GM15510 (cell line): ENCODE data around the gene CNGA3.

Experiments
- POLR2A ChIP-seq: IDR thresholded peaks from 3 replicates; pipeline ENCODE4 v1.6.1; 2011; ENCODE audit warnings: borderline replicate concordance; ENCODE audit not compliant: insufficient read length; ENCODE audit errors: extremely low read depth

Gene CNGA3

DNA sequence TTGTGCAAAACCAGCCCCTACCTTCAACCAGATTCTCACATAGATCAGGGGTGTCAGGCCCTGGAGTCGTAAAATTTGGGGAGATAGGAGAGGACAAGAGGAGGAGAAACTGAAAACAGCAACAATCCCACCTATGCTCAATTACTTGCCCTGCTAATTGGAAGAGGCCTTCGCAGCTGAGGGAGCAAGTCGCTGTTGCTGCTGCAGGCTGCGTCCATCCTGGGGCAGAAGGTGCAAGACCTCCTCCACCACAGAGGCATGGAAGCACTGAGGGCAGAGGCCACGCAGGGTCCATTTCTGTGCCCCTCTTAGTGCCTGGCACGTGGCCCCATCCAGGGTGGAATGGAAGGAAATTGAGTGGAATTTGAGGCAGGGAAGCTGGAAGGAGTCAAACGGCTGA lies 36.5 kb downstream of the CNGA3 start:
- no peak for TF ChIP-seq POLR2A

GRCh38 chr2:98383166-98383565 lies 36.9 kb downstream of the CNGA3 start:
- no peak for TF ChIP-seq POLR2A

DNA sequence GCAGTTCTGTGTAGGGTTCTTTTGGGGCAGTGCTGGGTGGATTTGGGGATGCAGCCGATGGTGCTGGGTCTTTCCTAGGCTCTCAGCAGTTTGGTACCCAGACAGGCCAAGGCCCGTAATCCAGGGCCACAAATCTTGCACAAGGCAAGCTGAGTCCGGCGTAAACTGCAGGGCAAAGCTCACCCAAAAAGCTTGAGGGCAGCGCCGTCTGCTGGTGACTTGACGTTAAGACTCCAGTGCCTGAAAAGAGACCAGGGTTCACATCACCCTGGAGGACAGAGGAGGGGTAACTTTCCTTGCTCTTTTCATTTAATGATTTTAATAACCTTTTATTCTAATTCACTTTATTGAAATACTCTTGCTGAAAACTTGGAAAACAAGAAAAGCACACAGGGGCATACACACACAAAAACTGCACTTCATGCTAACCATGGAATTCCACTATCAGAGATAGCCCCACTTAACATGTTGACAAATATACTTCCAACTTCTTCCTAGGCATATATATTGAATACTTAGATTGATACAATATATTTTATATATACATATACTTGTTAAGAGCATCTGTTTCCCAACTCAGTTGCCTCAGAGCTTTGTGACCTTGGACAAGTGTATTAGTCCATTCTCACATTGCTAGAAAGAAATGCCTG lies 38.9 kb downstream of the CNGA3 start:
- no peak for TF ChIP-seq POLR2A

- TF ChIP-seq POLR2A: no peak
Observed at GRCh38 chr2:98387478-98387877, 41.2 kb downstream of the CNGA3 start.

DNA sequence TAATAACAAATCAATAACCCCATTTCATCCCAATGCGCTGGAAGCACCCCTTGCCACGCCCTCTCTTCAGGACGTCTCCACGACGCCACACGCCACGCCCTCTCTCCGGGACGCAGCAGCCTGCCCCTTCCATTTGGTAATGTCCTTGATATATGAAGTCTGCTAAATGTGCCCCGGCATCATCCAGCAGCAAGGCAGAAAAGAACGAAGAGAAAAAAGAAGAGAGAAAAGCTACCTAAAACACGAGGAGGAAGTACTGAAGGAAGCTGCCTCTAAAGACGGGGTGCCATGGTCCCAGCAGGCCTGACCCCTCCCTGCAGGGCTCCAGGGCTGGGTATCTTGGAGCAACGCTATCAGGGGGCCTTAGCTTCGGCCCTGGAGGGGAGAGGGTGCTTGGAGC lies 41.8 kb downstream of the CNGA3 start:
- TF ChIP-seq POLR2A: no peak

GRCh38 chr2:98388601-98389250 lies 42.5 kb downstream of the CNGA3 start:
- no peak for TF ChIP-seq POLR2A

- TF ChIP-seq POLR2A: no peak
Observed at GRCh38 chr2:98389251-98389605, 43.0 kb downstream of the CNGA3 start.

- no peak for TF ChIP-seq POLR2A
Observed at GRCh38 chr2:98390571-98391476, 44.6 kb downstream of the CNGA3 start.

DNA sequence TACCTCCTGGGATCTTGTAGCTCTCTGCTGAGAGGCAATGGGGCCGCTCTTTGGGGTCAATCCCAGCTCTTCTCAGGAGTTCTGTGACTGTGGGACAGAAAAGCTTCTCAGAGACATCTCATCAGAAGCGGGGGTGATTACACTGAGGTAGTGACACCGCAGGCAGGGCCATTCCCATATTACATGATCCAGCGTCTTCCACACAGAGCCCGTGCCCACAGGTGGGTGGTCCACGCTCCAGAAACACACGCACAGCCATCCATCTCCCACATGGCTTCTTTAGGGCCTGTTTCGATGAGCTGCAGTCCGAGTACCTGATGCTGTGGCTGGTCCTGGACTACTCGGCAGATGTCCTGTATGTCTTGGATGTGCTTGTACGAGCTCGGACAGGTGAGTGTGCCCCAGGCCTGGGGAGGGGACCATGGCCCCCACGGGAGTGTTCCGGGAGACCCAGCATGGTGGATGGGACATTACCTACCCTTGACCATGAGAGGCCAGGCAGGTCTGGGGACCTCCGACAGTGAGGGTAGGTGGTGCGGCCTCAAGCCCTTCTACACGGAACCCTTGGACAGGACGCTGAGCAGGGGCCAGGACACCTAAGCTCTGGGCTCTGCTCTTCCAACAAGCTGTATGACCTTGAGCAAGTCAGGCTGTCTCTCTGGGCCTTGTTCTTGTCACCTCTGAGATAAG lies 45.5 kb downstream of the CNGA3 start:
- no peak for TF ChIP-seq POLR2A

- TF ChIP-seq POLR2A: no peak
Observed at GRCh38 chr2:98393354-98393753, 47.1 kb downstream of the CNGA3 start.

DNA sequence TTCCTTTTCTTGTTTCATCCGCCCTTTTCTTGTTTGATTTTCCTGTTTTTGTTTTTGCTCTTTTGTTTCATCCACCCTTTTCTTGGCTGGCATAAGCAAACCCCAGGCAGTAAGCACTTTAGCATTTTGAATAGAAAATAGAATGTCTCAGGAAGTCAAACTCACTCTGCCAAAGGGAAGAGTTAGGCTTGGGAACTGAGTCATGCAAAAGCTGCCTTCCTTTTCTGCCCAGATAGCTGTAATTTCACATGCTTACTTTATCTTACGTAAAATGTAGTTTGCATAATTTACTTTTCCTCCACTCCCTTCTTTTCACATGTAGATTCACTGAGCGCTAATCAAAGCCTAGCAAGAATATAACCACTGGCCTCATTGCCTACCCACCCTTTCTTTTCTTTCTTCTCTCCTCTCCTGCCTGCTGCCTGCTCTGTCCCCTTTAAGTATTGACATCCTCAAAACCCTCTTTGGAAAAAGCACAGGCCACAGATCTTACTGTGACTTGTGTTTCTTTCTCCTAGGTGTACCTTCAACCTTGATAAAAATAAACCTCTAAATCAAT lies 48.4 kb downstream of the CNGA3 start:
- no peak for TF ChIP-seq POLR2A

- no peak for TF ChIP-seq POLR2A
Observed at GRCh38 chr2:98395977-98396376, 49.7 kb downstream of the CNGA3 start.

- no peak for TF ChIP-seq POLR2A
Observed at GRCh38 chr2:98396745-98397355, 50.6 kb downstream of the CNGA3 start.

- TF ChIP-seq POLR2A: no peak
Observed at GRCh38 chr2:98399140-98399539, 52.9 kb downstream of the CNGA3 start.
